Fibroblast of peridontal ligament (primary cell): Measurements from ENCODE around the gene AUP1.

Source experiments
- DNase-seq: peaks from one replicate; pipeline ENCODE4 v3.0.0-alpha.2; 2010; ENCODE audit errors: extremely low read depth

The AUP1 gene

DNA sequence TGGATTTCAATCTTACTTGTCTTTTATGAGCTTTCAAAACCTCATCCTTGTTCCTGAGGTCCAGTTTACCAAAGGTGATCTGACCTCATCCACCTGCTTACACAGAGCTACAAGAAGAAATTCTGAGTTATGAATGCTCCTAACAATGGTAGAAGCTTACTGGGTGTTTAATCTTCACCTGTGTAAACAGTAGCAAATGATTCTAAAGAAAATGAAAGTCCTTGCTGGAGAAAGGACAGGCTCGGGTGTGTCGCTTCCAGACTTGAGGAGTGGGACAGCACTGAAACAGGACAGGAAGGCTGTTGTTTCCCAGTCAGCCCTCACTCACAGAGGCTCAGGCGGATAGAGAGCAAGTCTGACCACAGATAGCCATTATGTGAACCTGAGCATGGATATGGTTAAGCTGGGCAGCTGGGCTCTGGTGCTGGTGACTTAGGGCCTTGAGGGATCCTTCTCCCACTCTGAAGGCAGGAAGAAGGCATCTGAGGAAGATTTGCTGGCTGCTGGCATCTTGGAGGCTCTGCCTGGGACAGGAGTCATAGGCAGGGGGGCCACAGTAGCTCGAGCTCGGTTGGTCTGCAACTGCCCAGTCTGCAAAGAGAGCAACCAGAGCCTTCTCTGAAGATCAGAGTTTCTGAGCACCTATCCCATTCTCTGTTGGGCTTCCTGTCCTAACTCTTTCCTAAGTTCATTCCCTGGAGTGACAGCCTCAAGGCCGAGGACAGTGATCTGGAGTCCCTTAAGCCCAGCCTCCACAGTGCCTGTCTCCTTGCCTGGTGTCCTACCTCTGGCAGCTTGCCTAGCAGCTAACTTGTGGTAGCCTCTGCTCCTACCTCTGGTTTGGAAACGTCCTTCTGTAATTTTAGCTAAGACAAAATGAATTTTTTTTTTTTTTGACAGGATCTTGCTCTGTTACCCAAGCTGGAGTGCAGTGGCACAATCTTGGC, 29.1 kb upstream of the AUP1 start:
- DNase-seq = no peak

DNA sequence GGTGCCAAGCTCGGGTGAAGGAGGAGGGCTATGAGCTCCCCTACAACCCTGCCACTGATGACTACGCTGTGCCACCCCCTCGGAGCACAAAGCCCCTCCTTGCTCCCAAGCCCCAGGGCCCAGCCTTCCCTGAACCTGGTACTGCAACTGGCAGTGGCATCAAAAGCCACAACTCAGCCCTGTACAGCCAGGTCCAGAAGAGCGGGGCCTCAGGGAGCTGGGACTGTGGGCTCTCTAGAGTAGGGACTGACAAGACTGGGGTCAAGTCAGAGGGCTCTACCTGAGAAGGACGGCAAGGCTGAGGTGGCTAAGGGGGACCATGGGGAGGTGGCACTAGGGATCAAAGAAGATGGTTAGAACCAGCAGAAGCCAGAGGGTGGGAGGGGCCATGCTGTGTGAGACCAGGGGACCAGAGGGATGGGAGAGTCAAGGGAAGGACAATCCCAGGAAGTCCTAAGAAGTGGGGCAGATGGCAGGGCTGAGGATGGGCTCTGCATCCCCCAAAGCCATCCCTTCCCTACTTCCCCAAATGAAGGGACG, 27.4 kb upstream of the AUP1 start:
- DNase-seq = no peak

DNA sequence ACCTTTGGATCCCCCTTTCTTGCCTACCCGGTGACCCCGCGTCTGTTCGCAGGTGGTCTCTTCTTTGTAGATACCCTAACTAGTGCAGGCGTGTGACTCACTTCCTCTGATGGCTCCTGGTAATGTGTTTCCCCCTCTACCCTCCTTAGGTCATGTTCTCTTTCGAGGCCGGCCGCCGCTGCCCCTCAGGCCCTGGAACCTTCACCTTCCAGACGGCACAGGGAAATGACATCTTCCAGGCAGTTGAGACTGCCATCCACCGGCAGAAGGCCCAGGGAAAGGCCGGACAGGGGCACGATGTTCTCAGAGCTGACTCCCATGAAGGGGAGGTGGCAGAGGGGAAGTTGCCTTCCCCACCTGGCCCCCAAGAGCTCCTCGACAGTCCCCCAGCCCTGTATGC, 26.7 kb upstream of the AUP1 start:
- no peak for DNase-seq

DNA sequence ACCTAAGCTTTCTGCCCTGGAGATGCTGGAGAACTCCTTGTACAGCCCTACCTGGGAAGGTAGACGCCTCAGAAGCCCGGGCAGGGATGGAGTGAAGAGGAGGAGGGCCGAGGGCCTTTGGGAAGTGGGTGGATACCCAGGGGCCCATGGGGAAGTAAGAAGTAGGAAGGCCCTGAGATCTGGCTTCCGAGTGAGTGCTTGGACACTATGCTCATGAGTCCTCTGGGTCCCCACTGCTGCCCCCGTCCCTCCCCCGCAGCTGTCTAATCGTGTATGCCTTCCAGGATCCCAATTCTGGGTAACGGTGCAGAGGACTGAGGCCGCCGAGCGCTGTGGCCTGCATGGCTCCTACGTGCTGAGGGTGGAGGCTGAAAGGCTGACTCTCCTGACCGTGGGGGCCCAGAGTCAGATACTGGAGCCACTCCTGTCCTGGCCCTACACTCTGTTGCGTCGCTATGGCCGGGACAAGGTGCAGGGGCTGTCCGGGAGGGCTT, 26.2 kb upstream of the AUP1 start:
- no peak for DNase-seq

DNA sequence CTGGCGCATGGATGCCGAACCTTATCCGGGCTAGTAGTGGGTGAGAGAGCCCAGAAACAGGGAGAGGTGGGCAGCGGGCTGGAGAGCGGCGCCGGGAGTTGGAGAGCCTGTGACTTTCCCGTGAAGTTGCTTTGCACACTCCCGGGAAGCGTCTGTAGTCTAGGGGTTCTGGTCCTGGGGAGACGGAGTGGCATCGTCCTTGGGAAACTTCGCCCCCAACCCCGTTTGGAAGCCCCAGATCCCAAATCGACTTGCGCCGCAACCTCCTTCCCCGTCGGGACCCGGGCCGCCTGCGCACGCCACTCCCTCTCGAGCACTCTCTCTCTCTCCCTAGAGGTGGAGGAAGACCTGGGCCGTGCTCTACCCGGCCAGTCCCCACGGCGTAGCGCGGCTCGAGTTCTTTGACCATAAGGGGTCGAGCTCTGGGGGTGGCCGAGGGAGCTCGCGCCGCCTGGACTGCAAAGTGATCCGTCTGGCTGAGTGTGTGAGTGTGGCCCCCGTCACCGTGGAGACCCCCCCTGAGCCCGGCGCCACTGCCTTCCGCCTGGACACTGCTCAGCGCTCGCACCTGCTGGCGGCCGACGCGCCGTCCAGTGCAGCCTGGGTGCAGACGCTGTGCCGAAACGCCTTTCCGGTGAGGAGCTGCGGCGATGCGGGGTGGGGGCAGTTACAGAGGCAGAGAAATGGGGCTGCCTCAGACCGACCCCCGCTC, 25.5 kb upstream of the AUP1 start:
- no peak for DNase-seq

DNA sequence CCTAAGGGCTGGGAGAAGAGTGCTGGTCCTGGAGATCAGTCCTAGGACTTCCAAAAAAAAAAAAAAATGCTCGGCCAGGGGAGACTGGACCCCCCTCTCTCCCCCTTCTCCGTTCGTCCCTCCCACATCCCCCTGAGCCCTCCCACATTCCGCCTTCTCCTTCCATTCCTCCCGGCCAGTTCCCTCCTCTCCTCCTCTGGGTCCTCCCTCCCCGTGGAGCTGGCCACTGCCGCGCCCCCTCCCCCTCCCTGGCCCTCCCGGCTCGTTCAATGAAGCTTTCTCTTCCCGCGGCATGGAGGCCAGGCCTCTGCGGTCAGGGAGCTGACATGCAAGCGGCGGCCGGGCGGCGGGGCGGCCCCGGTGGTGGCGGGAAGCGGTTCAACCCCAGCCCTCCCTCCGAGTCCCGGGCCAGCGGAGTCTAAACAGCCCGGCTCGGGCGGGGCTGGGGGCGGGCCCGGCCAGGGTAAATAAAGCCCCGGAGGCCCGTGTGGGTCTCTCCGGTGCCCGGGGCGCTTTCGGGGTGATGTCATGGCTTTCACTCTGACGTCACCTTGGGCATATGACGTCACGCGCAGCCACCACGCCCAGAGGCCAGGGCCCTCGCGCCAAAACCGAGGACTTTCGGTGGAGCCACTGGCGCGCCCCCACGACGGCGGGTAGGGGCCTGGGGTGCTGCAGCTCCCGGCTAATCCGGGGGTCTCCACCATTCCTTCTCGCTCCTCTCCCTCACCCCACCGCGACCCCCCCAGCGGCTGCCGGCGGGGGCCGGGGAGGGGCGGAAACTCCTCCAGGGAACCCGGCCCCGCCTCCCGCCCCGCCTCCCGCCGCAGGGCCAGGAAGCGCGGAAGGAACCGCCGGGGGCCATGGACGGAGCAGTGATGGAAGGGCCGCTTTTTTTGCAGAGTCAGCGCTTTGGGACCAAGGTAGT, 24.6 kb upstream of the AUP1 start, which contains the start of the genes DOK1 and LOXL3:
Gene DOK1, plus strand, starts transcription at position 829 of the 928 bp plus-strand sequence. Its CDS starts 35 bp downstream, at position 864.
Gene LOXL3, minus strand, starts transcription at position 51 of the 928 bp plus-strand sequence. CDS start 1,308 bp downstream, outside the sequence.
- DNase-seq = peak; percentile 93

DNA sequence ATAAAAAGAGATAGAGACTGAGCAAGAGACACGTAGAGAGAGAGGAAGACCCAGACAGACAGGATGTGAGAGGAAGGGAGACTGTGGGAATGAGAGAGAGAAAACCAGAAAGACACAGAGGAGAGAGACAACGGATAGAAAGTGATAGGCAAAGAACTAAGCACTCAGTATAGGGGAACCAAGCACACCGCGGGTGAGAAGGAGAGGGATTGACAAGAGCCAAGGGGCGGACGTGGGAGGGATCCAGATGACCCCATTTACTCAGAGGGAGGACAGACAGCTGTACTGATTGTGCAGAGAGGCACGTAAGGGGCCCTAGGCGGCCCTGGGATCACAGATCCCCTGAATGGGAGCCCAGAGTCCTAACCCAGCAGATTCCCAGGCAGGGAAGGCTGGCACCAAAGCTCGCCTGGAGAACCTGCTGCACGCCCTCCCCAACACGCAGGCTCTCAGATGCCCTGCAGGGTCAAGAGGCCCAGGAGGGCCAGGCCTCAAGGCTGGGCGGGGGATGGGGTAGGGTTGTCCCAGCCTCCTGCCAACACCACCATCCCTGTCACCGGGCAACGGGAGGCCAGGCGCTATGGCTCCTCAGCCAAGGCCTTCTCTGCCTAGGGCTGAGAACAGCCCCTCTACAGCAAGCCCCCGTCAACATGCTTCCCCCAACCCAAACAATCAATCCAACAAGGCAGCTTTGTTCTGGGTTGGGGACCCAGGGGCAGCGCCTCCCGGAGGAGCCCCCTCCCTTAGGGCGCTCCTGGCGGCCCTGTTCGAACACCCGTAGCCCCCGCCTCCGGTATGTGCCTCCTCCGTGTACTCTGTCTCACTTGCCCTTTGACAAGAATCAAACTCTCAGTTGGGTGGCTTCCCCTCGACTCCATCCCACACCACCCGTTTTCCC, 23.7 kb upstream of the AUP1 start:
- DNase-seq = peak; percentile 31

DNA sequence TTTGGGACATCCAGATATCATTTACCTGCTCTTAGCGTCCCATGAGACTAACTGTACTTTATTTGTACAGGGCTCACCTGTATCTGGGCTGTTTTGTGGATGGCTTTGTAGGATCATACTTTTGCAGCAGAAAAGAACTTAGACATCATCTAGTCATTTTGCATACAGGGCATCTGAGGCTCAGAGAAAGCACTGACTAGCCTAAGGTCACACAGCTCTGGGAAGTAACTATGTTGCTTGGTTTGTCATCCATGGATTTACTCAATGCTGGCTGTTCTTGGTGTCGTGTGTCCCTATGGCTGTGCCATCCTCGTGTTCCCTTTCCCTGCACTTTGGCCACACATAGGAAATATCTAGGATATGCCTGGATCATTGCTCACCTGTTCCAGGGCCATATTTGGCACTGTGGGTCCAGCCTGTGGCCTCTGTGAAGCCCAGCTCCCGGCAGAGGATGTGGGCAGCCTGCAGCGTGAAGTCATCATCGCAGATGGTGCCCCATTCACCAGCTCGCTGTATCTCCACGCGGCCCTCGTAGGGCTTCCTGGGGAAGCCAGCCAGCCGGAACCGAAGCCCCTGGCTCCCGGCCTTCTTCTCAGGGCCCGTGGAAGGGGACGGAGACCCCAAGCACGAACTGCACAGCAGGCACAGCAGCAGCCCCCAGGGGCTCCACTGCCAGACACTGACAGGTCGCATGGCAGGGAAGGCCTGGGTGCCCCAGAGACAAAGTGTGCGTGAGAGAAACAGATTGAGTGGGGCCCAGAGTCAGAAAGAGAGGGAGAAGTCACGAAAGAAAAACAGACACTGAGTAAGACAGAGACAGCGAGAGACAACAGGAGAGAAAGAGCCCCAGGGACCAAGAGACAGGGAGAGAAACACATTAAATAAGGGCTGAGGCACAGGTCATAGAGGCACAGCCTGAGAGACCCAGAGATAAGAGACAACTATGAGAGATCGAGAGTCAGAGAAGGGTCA, 22.7 kb upstream of the AUP1 start:
- no peak for DNase-seq

DNA sequence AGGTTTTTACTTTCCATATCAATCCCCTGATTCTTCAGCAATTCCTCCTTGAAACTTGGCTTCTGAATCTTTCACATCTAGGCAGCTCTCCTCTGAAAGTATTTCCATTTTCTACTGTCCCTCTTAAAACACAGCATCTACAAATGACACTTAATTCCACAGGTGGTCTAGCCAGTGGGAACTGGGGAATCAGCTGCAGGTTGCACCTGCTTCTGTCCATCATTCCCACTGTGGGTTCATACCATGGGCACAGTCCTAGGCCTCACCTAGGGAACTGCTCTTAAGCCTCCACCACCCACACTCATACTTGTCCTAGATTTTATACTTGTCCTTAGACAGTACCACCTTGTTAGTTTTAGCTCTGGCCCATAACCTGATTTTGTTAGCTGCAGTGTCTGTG, 22.0 kb upstream of the AUP1 start:
- DNase-seq = no peak

DNA sequence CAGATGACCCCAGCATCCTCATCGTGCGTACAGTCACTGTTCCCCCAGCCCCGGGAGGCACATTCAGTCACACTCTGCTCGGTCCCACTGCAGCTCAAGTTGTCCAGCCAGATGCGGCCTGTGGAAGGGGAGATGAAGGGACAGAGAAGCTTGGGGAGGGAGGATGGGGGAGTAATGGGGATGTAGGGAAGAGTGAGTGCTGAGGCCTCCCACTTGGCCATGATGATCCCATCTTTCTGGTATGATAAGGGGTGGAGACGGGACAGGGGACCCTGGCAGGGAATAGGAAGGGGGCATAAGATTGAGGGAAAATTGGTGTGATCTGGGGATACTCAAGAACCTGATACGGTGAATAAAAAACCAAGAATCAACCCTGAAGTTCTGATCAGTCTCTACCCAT, 20.7 kb upstream of the AUP1 start:
- DNase-seq = no peak

DNA sequence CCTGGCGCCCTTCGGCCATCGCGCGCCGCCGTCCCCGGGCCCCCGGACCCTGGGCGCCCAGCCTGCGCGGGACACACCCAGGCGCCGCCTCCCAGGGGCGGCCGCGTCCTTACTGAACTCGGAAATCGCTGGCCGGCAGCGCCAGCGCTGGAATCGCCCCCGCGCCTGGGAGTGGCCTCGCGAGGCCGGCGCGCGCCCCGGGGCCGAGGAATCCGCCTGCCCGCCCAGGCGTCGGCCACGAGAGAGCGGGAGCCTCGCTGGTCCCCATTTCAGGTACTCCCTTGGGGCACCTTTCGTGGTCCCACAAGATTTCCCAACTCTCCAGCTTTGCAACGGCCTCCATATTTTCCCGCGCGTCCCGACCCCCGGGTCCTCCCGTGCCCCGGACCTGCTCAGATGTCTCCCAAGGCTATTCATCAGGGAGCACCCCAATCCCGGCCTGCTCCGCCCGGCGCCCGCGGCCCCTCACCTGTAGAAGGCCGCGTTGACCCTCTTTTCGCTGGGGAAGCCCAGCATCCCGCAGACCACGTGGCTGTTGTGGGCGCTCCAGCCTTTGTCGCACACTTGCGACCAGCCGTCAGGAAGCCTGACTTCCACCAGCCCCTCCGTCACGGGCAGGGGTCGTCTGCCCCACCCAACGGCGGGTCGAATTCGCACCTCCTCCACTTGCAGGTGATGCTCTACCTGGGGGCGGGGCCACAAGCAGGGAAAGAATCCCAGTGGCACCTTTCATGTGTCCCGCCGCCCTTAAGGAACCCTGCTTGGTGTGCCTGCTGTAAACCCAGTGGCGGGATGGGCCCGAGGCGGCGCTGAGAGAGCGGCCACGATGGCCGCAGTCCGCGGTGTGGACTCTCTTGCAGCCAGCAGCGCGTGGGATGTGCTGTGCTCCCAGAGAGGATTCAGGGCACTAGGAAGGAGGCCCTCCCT, 19.7 kb upstream of the AUP1 start:
- DNase-seq = no peak

DNA sequence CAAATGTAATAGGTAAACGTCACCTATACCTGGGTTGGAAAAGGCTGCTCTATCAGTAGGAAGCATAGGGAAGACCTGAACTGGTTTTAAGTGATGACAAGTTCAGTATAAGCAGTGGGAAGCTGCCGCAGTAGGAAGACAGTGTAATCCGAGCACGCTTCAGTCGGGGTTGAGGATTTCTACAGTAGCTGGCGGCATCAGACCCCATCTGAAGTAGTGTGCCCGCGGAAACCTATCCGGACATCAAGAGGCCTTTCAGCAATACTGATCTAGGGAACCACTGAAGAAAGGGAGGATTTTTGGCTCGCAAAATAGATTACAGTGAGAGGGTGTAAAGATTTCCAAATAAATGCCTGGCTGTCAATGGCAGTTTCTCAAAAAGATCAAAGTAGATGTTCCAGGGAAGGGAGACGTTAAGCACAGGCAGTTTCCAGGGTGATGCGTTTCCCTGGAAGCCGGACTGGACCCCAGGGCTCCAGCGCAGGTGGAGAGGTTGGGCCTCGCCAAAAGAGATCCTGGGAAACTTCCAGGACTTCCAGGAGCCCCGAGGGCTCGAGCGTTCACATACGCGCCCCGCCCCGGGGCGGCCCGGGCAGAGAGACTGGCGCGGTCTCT, 18.9 kb upstream of the AUP1 start:
- peak; percentile 25 for DNase-seq

DNA sequence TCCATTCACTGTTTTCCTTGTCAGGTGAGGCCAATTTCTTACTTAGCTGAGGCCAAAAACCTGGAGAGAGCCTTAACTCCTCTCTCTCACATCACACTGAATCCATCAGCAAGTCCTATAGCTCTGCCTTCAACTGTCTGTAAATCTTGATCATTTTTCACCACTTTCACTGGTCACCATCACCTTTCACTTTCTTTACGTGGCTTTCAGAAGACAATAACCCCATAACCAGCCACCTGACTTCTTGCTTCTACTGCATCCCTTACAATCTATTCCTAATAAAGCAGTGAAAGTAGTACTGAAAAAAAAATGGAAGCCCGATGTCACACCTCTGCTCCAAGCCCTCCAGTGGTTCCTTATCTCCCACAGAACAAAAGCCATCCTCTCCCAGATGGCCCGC, 16.5 kb upstream of the AUP1 start:
- DNase-seq = no peak

DNA sequence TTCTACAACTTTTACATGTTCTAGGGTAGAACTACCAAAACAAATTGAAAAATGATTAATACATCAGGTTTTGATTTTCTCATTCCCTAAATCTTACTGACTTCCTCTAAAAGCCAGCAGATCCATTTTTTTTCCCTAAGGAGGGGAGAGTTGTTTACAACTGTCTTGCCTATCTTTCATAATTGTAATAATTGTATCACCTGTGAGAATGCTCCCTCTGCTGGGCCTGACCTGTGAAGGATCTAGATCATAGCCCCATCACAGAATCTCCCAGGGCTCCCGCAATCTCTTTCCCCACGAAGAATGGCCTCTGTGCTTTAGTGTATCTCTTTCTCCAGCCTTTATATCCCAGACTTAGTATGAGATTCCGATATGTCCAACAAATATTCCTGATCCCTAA, 15.1 kb upstream of the AUP1 start:
- no peak for DNase-seq

DNA sequence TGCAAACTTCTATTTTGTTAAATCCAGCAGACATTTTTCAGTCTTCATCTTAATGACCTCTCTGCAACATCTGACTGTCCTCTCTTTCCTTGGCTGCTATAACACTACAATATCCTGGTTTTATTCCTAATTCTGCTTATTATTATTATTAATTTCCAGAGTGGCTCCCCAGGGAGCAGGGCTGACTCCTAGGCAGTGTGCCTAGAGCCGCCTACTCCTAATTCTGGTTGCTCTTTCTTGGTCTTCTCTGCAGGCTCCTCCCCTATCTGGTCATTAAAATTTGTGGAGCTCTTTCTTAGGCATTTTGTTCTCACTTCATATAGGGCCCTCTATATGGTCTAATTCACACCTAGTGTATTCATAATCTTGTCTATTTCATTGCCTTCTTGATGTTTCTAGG, 13.5 kb upstream of the AUP1 start:
- DNase-seq = no peak

DNA sequence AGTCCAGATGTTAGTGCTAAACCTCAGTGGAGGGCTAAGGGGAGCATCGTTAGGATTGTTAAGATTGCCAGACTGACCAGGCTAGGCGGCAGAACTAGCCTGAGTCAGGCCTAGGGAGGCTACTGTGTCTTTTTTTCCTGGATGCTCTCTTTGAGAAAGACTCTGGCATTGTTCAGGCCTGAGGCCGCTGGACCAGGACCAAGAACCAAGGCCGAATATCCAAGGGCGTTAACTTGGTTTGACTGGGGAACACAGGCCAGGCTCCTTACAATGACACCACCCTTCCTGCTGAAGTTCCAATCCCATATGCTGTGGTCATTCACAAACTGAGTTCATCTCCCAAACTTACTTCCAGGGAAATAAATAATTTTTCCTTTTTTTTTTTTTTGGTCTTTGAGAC, 10.8 kb upstream of the AUP1 start:
- no peak for DNase-seq

DNA sequence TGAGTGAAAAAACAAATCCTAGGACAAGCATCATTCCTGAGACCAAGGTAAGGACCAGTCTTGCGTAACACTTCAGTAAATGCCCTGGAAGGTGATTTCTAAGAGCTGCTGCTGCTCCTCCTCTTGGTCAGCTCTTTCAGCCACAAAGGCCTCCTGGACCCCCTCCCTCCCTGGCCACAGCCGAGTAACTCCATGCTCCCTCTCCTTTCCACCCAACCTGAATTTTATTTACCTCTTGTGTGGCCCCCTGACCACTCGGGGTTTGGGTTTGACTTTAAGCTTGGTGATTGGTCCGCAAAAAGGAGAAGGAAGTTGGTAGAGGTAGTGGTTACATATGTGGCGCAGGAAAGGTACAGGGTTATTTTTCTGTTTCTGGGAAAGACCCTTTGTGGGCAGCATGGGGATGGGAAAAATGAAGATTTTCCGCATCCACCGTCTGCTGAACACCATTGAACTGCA, 9.4 kb upstream of the AUP1 start:
- DNase-seq = no peak
